Activated CD4-positive, alpha-beta memory T cell treated with anti-CD3 and anti-CD28 coated beads, Interleukin-2, amount 10 ng/mL, durations not matched to agents 7 days and 5 days (primary cell): ENCODE results near the gene RREB1. TPM values are rescaled to one million over a fixed set of nuclear protein-coding genes. Genes with fewer than 3 reads are reported as not detected.

Experiments
- CTCF ChIA-PET: fragments of 350-600 bp; sonication (Branson Sonifier 250); formaldehyde crosslinking; loops from one replicate; lab custom pipeline; 2021; ENCODE audit warnings: antibody characterized with exemption, inconsistent platforms; lab: Charles Lee
- POLR2A ChIA-PET: fragments of 350-600 bp; sonication (Branson Sonifier 250); formaldehyde crosslinking; loops from one replicate; lab custom pipeline; 2021; ENCODE audit warnings: antibody characterized with exemption; lab: Charles Lee
- DNase-seq: peaks from one replicate; pipeline ENCODE4 v3.0.0-alpha.2; 2020
- H3K27ac Mint-ChIP-seq: one replicate; pipeline ENCODE4 v1.8.0; 2021; ENCODE audit warnings: mild to moderate bottlenecking, mixed read lengths
- H3K27me3 Mint-ChIP-seq: one replicate; pipeline ENCODE4 v1.8.0; 2021; ENCODE audit warnings: mixed read lengths
- H3K36me3 Mint-ChIP-seq: one replicate; pipeline ENCODE4 v1.8.0; 2021; ENCODE audit warnings: low read depth, mixed read lengths
- H3K4me1 Mint-ChIP-seq: one replicate; pipeline ENCODE4 v1.8.0; 2021; ENCODE audit warnings: mixed read lengths
- H3K4me3 Mint-ChIP-seq: one replicate; pipeline ENCODE4 v1.8.0; 2021; ENCODE audit warnings: mild to moderate bottlenecking, mixed read lengths
- H3K9me3 Mint-ChIP-seq: one replicate; pipeline ENCODE4 v1.8.0; 2021; ENCODE audit warnings: mixed read lengths
- total RNA-seq, 2 experiments: library from RNA; stranded (reverse); gene quantifications; one replicate each; pipeline ENCODE4 v1.2.3, GENCODE V29; 2021

RREB1 gene
- total RNA-seq, 2 experiments from 2014 or later: 26.5 to 27.9 TPM

DNA sequence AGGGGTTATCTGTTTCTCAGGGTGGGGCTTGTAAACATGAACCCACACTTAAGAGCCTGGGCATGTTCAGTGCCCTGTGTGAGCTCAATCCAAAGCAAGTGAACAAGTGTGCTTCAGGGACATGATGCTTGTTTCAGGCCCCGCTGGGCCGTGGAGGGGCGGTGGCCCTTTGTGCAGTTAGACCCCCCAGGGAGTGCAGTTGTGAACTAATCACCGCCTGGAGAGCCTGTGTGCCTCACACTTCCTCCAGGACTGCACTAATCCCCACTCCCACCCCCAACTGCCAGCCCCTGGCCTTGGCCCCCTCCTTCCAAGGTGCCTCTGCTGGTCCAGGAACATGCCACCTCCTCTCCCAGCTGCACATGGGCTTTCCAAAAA, 58.1 kb downstream of the RREB1 start:
- Mint-ChIP-seq H3K27me3 (no peaks in the 10 kb centered on the region), H3K9me3 (no peaks in the 10 kb centered on the region), H3K27ac (no peak overlapping the region), H3K36me3 (peaks cover 4% of the 10 kb centered on the region), H3K4me1 (peaks cover 8% of the 10 kb centered on the region), H3K4me3 (no peak overlapping the region)
- CTCF ChIA-PET: interaction anchor here (1.3 kb wide), 1 partner anchor 10 kb away, joined by 4 read pairs; no protein-coding TSS in a partner anchor
- no peak for DNase-seq
- POLR2A ChIA-PET: interaction anchor here (0.9 to 1.5 kb wide), 2 partner anchors 9 to 38 kb away, joined by 3 read pairs; no protein-coding TSS in a partner anchor

DNA sequence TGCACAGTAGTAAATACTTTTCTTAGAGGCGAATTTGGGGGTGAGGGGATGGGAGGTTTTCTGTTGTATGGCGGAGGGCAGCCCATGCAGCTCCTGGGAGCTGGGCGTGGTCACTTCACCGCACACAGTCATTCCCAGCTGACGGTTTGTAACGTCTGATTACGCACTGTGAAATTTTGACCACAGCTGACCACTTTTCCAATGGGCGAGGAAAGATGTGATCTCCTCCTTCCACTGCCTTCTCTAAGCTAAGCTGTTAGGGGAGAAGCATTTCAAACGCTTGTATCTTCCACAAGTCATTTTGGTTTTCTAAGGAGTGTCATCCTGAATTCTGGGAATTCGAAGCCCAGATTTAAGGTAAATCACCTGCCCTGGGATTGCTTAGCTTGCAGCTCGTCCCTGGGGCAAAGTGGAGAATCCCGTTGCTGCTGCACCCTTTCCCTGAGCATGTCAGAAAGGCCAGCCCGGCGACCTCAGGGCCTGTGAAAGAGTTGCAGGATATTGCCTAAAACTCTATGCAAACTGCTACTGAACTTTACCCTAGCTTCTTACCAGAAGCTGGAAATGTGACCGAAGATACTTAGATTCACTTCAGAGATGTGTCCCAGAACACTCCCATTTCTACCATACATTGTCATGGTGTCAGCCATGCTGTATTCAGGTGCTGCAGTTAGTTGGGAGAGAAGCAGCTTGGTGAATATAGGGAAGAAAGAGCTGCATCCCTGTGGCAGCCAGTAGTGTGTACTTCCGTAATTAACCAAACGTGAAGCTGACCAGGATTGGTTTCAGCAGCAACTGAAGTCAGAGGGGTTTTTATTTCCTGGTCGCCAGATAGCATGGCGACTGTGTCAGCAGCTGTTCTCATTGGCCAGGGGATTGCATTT, 58.9 kb downstream of the RREB1 start:
- Mint-ChIP-seq H3K36me3 (peaks cover 4% of the 10 kb centered on the region), H3K27ac (no peak overlapping the region), H3K9me3 (no peaks in the 10 kb centered on the region), H3K27me3 (no peaks in the 10 kb centered on the region), H3K4me3 (no peak overlapping the region), H3K4me1 (peaks cover 5% of the 10 kb centered on the region)
- CTCF ChIA-PET: interaction anchor here (1.3 kb wide), 1 partner anchor 10 kb away, joined by 4 read pairs; no protein-coding TSS in a partner anchor
- no peak for DNase-seq
- POLR2A ChIA-PET: interaction anchor here (0.9 to 1.5 kb wide), 2 partner anchors 10 to 39 kb away, joined by 3 read pairs; no protein-coding TSS in a partner anchor

DNA sequence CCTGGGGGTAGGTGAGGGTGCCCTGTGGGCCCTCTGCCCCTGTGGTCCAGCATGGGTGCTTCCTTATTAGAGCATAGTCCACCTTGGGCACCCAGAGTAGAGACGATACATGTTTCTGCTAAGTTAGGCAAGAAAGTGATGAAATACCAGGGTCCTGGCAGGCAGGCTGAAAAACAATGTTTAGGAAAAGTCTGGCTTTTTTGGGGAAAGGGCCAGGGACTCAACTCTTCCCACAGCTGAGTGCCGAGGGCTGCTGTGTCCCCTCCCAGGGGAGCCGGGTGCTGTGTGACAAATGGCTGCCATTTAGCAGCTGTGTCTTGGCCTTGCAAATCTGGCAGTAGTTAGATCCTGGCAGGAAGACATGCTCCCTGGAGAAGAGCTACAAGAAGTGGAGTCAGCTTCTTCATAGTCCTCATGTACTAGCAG, 61.5 kb downstream of the RREB1 start:
- ChIA-PET POLR2A (interaction anchor here (1.3 kb wide), 1 partner anchor 32 kb away, joined by 4 read pairs; no protein-coding TSS in a partner anchor), CTCF (no interaction called here)
- H3K4me1 Mint-ChIP-seq: peaks cover 5% of the 10 kb centered on the region
- peaks cover 4% of the 10 kb centered on the region for H3K36me3 Mint-ChIP-seq
- H3K9me3 Mint-ChIP-seq: no peaks in the 10 kb centered on the region
- no peak for DNase-seq
- no peak overlapping the region for H3K27ac Mint-ChIP-seq
- no peaks in the 10 kb centered on the region for H3K27me3 Mint-ChIP-seq
- H3K4me3 Mint-ChIP-seq: no peak overlapping the region

DNA sequence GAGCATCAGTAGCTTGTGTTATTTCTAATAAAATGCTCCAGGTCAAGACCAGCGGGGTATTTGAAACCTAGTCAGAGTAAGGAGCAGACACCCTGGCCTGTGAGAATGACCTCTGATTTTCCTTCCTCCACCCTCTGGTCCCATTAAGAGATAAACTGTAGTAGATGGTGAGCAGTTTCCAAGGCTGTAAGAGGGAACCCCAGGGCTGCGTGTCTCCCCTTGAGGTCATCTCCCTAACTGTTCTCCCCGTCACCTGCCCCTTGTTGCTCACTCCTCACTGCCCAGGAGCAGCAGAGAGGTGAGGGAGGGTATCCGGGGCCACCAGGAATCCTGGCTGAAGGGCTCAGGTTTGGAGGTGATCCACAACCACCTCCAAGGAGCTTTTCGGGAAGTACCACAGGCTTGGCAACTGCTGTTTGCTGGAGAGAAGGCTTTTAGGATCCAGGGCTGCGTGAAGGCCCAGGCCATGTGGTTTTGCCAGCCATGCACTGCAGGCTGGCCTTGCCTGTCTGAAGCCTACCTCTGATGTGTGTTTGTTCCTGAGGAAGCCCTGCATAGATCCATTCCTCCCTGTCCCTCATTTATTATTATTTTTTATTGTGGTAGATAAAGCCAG, 62.5 kb downstream of the RREB1 start:
- CTCF ChIA-PET: no interaction called here

DNA sequence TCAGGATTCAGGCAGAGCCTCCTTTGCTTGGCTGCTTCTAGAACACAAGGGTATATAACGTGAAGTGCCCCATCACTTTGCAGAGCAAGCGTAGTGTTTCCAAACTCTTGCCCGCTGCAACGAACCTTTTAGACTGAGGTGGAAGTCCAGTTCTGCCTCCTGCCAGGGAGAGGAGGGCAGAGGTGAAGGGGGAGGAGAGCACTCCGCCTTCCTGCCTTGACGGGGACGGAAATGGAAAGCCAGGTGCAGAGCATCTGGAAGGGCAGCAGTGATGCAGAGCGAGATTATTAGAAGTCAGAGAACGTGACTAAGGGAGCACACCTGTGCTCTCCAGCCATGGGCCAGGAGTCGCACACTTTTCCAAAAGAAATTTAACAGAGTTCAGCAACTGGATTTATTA, 63.4 kb downstream of the RREB1 start:
- Mint-ChIP-seq H3K9me3 (no peaks in the 10 kb centered on the region), H3K27ac (no peak overlapping the region), H3K36me3 (no peaks in the 10 kb centered on the region), H3K4me3 (no peak overlapping the region), H3K4me1 (peaks cover 2% of the 10 kb centered on the region), H3K27me3 (no peaks in the 10 kb centered on the region)
- CTCF ChIA-PET: no interaction called here
- no peak for DNase-seq
- POLR2A ChIA-PET: no interaction called here

More for the DNA sequence above, 62.5 kb downstream of the RREB1 start:
- H3K9me3 Mint-ChIP-seq: no peaks in the 10 kb centered on the region
- peaks cover under 1% of the 10 kb centered on the region for H3K36me3 Mint-ChIP-seq
- H3K4me3 Mint-ChIP-seq: no peak overlapping the region
- POLR2A ChIA-PET: interaction anchor here (1.3 kb wide), 1 partner anchor 33 kb away, joined by 4 read pairs; no protein-coding TSS in a partner anchor
- no peak for DNase-seq
- H3K27ac Mint-ChIP-seq: no peak overlapping the region
- H3K4me1 Mint-ChIP-seq: peaks cover 2% of the 10 kb centered on the region
- no peaks in the 10 kb centered on the region for H3K27me3 Mint-ChIP-seq

DNA sequence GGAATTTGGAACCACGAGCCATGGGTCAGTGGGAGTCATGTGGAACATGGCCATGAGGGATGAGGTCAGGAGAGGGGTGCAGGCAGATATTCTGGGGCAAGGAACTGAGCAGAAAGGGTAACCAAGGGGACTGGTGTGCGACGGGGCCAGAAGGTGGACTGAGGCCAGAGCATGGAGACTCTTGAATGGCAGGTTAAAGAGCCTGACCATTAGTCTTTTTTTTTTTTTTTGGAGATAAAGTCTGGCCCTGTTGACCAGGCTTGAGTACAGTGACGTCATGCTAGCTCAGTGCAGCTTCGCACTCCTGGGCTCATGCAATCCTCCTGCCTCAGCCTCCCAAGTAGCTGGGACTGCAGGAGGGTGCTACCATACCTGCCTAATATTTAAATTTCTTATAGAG, 64.0 kb downstream of the RREB1 start:
- H3K27ac Mint-ChIP-seq: no peak overlapping the region
- H3K4me1 Mint-ChIP-seq: peaks cover 2% of the 10 kb centered on the region
- POLR2A ChIA-PET: interaction anchor here (0.8 kb wide), 1 partner anchor 36 kb away, joined by 3 read pairs; no protein-coding TSS in a partner anchor

DNA sequence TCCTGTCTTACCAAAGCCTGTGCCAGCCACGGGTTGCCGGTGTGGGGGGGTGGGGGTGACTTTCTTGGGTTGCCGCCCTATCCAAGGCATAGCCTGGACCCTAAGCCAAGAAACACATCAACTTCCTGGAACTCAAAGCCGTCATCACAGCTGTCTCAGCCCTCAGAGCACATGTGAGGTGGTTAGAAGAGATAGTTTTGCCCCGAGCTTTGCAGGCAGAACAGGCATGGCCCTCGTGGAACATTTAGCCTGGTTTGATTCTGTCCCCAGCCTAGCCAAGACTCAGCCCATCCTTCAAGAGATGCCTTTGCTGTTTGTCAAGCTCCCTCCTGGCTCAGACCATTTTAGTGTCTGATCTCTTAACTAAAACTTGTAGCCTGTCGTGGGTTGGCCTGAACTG, 64.9 kb downstream of the RREB1 start:
- H3K4me1 Mint-ChIP-seq: peaks cover 2% of the 10 kb centered on the region
- ChIA-PET CTCF (no interaction called here), POLR2A (no interaction called here)
- H3K9me3 Mint-ChIP-seq: no peaks in the 10 kb centered on the region
- peaks cover 4% of the 10 kb centered on the region for H3K36me3 Mint-ChIP-seq
- no peaks in the 10 kb centered on the region for H3K27me3 Mint-ChIP-seq
- no peak overlapping the region for H3K4me3 Mint-ChIP-seq
- no peak overlapping the region for H3K27ac Mint-ChIP-seq
- DNase-seq: no peak

More for the DNA sequence above, 64.0 kb downstream of the RREB1 start:
- H3K36me3 Mint-ChIP-seq: no peaks in the 10 kb centered on the region
- no peaks in the 10 kb centered on the region for H3K27me3 Mint-ChIP-seq
- CTCF ChIA-PET: no interaction called here
- H3K9me3 Mint-ChIP-seq: no peaks in the 10 kb centered on the region
- no peak overlapping the region for H3K4me3 Mint-ChIP-seq
- DNase-seq: no peak

DNA sequence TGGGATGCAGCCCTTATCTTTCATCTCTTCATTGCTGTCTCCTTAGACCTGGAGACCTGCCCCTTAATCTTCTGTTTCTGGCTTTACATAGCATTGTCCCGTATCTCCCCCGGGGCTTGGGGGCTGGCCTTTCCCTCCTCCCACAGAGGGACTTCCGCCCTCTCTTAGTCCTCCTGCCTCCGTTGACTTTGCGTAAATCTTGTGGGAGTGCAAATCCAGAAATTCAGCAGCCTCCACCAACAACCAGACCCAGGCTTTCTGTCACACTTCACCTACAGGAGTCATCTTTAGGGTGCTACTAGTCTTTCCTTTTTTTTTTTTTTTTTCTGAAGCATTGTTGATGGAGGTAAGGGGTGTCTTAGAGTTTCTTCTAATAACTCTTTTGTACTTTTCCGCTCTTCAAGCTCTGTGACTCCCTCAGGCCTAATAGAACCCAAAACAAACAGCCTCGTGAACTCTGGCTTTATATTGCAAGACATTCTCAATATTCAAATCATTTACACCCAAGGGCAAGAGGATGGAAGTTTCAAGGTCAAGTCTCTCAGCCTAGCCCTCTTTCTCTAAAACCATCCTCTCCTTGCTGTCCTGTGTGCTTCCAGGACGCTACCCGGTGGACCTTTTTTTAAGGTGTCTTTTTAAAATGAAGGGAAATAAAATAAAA, 66.2 kb downstream of the RREB1 start:
- ChIA-PET CTCF (interaction anchor here (0.6 kb wide), 1 partner anchor 329 kb away, joined by 3 read pairs; no protein-coding TSS in a partner anchor), POLR2A (no interaction called here)
- H3K27ac Mint-ChIP-seq: no peak overlapping the region
- H3K4me1 Mint-ChIP-seq: peaks cover 2% of the 10 kb centered on the region
- H3K4me3 Mint-ChIP-seq: no peak overlapping the region
- peaks cover 12% of the 10 kb centered on the region for H3K36me3 Mint-ChIP-seq
- no peaks in the 10 kb centered on the region for H3K9me3 Mint-ChIP-seq
- DNase-seq: no peak
- no peaks in the 10 kb centered on the region for H3K27me3 Mint-ChIP-seq

DNA sequence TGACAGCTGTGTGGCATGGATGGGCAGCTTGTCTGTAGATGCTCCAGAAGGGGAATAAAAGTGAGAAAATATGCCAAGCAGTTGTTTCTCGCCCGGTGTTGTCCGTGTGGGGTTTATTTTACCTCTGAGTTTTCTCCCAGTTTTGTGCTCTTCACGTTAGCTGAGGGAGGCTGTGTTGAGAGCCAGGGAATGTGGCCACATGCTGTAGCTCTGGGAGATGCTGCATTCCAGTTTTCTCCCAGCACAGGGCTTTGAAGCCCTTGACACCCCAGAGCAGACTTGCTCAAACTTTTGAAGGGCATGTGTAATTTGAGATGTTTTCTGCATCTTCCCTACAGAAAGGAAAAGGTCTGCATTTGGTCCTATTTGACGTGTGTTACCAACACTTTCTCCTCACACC, 67.7 kb downstream of the RREB1 start:
- Mint-ChIP-seq H3K27me3 (no peaks in the 10 kb centered on the region), H3K27ac (no peak overlapping the region), H3K4me3 (no peak overlapping the region), H3K9me3 (no peaks in the 10 kb centered on the region), H3K4me1 (no peaks in the 10 kb centered on the region), H3K36me3 (peaks cover 23% of the 10 kb centered on the region)
- ChIA-PET POLR2A (no interaction called here), CTCF (no interaction called here)
- no peak for DNase-seq

DNA sequence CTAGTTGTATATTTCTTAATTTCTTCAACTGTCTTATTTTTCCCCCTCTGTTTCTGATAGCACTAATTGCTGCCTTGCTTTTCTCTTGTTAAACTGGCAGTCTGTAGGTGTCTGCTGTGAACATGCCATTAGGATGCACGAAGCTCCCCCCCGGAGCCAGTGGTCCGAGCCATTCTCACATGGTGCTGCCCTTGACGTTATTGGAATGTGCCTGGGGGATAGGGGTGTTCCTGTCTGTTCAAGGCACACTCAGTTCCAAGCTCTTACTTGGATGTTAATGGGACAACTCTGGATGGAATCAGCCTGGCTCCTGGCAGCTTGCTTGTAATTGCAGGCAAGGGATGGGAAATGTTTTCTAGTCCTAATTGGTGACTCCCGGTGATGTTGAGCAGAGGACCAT, 68.4 kb downstream of the RREB1 start:
- ChIA-PET POLR2A (no interaction called here), CTCF (no interaction called here)
- Mint-ChIP-seq H3K4me3 (no peak overlapping the region), H3K27ac (no peak overlapping the region), H3K9me3 (no peaks in the 10 kb centered on the region), H3K27me3 (no peaks in the 10 kb centered on the region), H3K36me3 (peaks cover 30% of the 10 kb centered on the region), H3K4me1 (no peaks in the 10 kb centered on the region)
- no peak for DNase-seq

DNA sequence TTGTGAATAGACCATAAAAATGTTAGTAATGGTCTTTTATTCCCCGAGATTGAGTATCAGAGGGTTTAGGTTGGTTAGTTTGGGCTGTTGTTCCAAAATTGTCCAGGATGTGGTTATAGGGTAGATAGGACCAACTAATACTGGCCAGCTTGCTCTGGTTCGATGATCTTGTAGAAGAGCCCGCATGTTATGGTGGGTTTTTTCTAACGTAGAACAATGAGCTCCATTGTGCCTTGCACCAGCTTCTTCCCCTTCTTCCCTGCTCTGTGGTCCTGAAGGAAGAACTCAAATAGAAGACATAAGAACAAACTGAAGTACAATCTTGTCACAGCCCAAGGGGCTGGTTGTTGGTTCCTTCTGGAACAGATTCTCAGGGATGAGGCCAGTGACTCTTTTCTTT, 70.5 kb downstream of the RREB1 start:
- no peaks in the 10 kb centered on the region for H3K9me3 Mint-ChIP-seq
- H3K27me3 Mint-ChIP-seq: no peaks in the 10 kb centered on the region
- DNase-seq: no peak
- ChIA-PET POLR2A (no interaction called here), CTCF (interaction anchor here (1.0 kb wide), 1 partner anchor 60 kb away, joined by 3 read pairs; no protein-coding TSS in a partner anchor)
- H3K4me3 Mint-ChIP-seq: no peak overlapping the region
- H3K4me1 Mint-ChIP-seq: no peaks in the 10 kb centered on the region
- no peak overlapping the region for H3K27ac Mint-ChIP-seq
- H3K36me3 Mint-ChIP-seq: peaks cover 47% of the 10 kb centered on the region

DNA sequence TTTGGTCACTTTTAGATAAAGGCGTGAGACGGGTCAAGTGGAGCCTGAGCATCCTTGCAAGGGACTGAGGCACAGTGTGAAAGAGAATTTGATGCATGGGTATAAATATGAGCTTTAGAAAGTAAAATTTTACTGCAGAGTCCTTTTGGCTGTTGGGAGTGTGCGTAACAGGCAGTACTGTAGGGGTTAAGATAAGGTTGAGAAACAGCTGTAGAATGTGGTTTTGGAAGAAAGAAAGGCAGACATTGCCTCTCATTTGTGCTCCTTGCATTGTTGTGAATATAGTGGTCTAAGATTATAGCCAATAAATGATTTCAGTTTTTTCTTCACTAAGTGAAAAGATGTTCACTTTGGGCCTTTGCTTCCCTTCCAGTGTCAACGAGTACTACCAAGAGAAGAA, 73.0 kb downstream of the RREB1 start:
- Mint-ChIP-seq H3K4me1 (no peaks in the 10 kb centered on the region), H3K27ac (no peak overlapping the region), H3K27me3 (no peaks in the 10 kb centered on the region), H3K36me3 (peaks cover 64% of the 10 kb centered on the region), H3K9me3 (no peaks in the 10 kb centered on the region), H3K4me3 (no peak overlapping the region)
- CTCF ChIA-PET: no interaction called here
- DNase-seq: no peak
- POLR2A ChIA-PET: no interaction called here

DNA sequence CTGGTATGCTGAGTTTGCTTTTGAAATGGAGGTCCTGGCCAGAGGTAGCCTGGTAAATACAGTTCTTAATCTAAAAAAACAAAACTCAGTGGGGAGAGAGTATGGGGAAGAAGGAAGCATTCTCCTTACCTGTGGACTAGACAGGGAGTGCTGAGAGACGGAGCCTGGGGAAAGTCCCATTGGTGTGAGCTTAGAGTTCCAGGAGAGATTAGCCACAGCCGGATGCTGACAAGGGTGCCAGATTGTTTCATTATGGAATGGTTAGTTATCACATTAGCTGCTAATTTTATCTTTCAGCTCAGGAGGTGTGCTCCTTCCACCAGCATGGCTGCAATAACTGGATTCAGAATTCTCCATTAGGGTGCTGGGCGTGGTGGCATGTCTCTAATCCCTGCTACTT, 75.9 kb downstream of the RREB1 start:
- no peak overlapping the region for H3K27ac Mint-ChIP-seq
- H3K9me3 Mint-ChIP-seq: no peaks in the 10 kb centered on the region
- H3K36me3 Mint-ChIP-seq: peaks cover 75% of the 10 kb centered on the region
- no peaks in the 10 kb centered on the region for H3K27me3 Mint-ChIP-seq
- ChIA-PET POLR2A (no interaction called here), CTCF (no interaction called here)
- H3K4me1 Mint-ChIP-seq: peaks cover 8% of the 10 kb centered on the region
- no peak overlapping the region for H3K4me3 Mint-ChIP-seq
- DNase-seq: no peak
